Activated T-cell treated with anti-CD3 and anti-CD28 coated beads, Interleukin-2, amount 50 U/mL, for 4 hours (primary cell): ENCODE results near the gene FADS2. TPM values are rescaled to one million over a fixed set of nuclear protein-coding genes. Genes with fewer than 3 reads are reported as not detected.
A peak's percentile ranks its signal among the peaks of the same experiment; 100 is the strongest.

Experiments used
- ATAC-seq, 2 donors: fragments of 200-7000 bp; cut with Tn5 transposase; one replicate each; pipeline ENCODE4 v1.10.0; 2021
- DNase-seq: peaks from one replicate; pipeline ENCODE4 v3.0.0-alpha.2; 2020
- H3K27me3 Mint-ChIP-seq: one replicate; pipeline ENCODE4 v1.8.0; 2021; ENCODE audit warnings: low read depth, mixed read lengths
- H3K36me3 Mint-ChIP-seq: one replicate; pipeline ENCODE4 v1.8.0; 2022; ENCODE audit warnings: mixed read lengths; ENCODE audit not compliant: insufficient read depth
- H3K4me1 Mint-ChIP-seq: one replicate; pipeline ENCODE4 v1.8.0; 2021; ENCODE audit warnings: low read depth, mixed read lengths
- H3K4me3 Mint-ChIP-seq: one replicate; pipeline ENCODE4 v1.8.0; 2021; ENCODE audit warnings: mild to moderate bottlenecking, moderate library complexity, mixed read lengths
- H3K9me3 Mint-ChIP-seq: one replicate; pipeline ENCODE4 v1.8.0; 2021; ENCODE audit warnings: mixed read lengths
- total RNA-seq, 3 donors: library from RNA; stranded (reverse); gene quantifications; one replicate each; pipeline ENCODE4 v1.2.1, GENCODE V29; 2021

Gene FADS2
- total RNA-seq, 3 donors from 2014 or later = 2.5 to 3.6 (median 3.1) TPM

DNA sequence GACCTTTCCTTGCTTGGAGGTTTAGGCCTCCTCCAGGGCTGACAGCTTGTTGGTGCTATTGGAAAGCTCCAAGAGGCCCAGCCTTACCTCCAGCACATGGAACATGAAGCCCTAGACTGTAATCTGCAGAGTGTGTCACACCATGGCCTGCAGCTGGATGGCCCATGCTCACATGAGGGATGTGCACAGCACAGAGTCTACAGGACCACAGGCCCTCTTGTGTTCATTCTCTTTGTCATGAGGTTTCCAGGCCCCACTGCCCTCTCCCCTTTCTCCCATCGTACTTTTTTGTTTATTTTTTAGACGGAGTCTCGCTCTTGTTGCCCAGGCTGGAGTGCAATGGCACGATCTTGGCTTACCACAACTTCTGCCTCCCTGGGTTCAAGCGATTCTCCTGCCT, 21.3 kb upstream of the FADS2 start:
- no peaks in the 10 kb centered on the region for H3K36me3 Mint-ChIP-seq
- ATAC-seq (no peak), DNase-seq (no peak)
- H3K27me3 Mint-ChIP-seq = peaks cover 2% of the 10 kb centered on the region
- H3K4me1 Mint-ChIP-seq = no peaks in the 10 kb centered on the region
- H3K4me3 Mint-ChIP-seq = no peak overlapping the region
- H3K9me3 Mint-ChIP-seq = no peaks in the 10 kb centered on the region

GRCh38 chr11:61810671-61811175, 17.4 kb upstream of the FADS2 start:
- peaks cover 22% of the 10 kb centered on the region for H3K27me3 Mint-ChIP-seq
- DNase-seq (no peak), ATAC-seq (no peak)
- no peaks in the 10 kb centered on the region for H3K36me3 Mint-ChIP-seq
- no peaks in the 10 kb centered on the region for H3K9me3 Mint-ChIP-seq
- H3K4me1 Mint-ChIP-seq = peaks cover 6% of the 10 kb centered on the region
- H3K4me3 Mint-ChIP-seq = no peak overlapping the region

DNA sequence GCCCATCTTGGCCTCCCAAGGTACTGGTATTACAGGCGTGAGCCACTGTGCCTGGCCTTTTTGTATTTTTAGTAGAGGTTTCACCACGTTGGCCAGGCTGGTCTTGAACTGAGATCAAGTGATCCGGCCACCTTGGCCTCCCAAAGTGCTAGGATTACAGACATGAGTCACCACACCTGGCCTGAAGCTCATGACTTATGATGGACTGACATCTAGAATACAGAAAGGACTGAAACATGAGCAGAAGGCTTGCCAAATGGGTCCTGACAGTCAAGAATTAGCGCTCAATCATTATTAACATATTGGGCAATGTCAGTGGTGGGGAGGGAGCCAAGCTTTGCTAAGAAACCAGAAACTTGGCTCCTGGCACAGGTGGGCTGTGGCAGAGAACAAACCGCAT, 16.3 kb upstream of the FADS2 start:
- ATAC-seq = no peak
- Mint-ChIP-seq H3K9me3 (no peaks in the 10 kb centered on the region), H3K4me1 (peaks cover 13% of the 10 kb centered on the region), H3K27me3 (peaks cover 27% of the 10 kb centered on the region), H3K36me3 (no peaks in the 10 kb centered on the region), H3K4me3 (no peak overlapping the region)
- DNase-seq = no peak

DNA sequence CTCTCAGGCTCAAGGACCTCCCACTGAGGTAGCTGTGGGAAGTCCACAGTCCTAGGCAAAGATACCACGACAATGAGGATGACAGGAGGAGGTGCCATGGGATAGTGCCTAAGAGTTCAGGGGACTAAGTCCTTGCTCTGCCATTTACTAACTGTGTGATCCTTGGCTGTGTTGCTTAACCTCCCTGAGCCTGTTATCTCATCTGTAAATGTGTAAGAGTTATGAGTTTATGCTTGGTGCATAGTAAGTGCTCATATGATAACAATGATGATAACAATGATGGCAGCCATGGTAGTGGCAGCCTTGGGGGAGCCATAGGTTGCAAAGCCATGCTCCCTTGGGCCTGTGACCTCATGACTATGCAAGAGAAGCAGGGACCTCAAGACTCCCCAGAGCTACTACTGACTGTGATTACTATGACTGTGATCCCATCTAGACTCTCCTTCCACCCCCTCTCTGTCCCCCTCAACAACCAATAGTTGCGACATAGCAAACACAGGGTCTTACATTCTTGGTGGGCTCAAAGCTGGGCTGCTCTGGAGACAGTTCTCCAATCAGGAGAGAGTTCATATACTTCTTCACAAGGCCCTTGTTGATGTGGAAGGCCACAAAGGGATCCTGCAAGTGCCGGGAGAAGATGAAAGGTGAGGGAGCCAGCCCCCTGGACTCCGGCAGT, 15.2 kb upstream of the FADS2 start:
- Mint-ChIP-seq H3K4me3 (no peak overlapping the region), H3K9me3 (no peaks in the 10 kb centered on the region), H3K4me1 (peaks cover 13% of the 10 kb centered on the region), H3K27me3 (peaks cover 28% of the 10 kb centered on the region), H3K36me3 (no peaks in the 10 kb centered on the region)
- DNase-seq = no peak
- no peak for ATAC-seq

DNA sequence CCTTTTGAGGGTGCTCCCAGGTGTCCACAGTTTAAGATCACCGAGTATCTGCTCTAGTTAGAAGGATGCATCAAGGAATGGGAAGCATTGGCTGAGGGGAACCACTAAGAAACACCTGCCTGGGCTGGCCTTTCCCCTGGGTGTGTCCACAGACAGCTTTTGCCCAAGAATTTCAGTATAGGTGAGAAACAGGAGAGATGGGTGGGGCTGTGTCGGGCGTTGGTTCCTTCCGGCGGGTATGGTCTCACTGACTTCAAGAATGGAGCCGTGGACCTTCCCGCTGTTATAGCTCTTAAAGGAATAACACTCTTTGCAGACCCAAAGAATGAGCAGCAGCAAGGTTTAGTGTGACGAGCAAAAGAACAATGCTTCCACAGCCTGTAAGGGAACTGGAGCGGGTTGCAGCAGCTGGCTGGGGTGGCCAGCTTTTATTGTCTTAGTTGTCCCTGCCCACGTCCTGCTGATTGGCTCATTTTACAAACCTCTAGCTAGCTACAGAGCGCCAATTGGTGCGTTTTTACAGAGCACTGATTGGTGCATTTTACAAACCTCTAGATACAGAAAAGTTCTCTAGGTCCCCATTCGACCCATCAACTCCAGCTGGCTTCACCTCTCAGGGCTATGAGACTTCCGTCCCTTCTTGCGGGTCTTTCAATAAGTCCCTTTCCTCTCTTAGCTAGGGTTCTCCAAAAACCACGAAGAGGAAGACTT, 13.7 kb upstream of the FADS2 start:
- ATAC-seq (no peak), DNase-seq (no peak)
- Mint-ChIP-seq H3K36me3 (no peaks in the 10 kb centered on the region), H3K9me3 (no peaks in the 10 kb centered on the region), H3K27me3 (peaks cover 29% of the 10 kb centered on the region), H3K4me1 (peaks cover 13% of the 10 kb centered on the region), H3K4me3 (peak overlapping the region; percentile 84)

- ATAC-seq (peak in 1 of 2 donors; percentile 15), DNase-seq (peak; percentile 17)
- Mint-ChIP-seq H3K36me3 (no peaks in the 10 kb centered on the region), H3K27me3 (peaks cover 29% of the 10 kb centered on the region), H3K9me3 (no peaks in the 10 kb centered on the region), H3K4me1 (peaks cover 13% of the 10 kb centered on the region), H3K4me3 (peak overlapping the region; percentile 84)
These were observed 12.9 kb upstream of the FADS2 start for GRCh38 chr11:61814958-61815789.

DNA sequence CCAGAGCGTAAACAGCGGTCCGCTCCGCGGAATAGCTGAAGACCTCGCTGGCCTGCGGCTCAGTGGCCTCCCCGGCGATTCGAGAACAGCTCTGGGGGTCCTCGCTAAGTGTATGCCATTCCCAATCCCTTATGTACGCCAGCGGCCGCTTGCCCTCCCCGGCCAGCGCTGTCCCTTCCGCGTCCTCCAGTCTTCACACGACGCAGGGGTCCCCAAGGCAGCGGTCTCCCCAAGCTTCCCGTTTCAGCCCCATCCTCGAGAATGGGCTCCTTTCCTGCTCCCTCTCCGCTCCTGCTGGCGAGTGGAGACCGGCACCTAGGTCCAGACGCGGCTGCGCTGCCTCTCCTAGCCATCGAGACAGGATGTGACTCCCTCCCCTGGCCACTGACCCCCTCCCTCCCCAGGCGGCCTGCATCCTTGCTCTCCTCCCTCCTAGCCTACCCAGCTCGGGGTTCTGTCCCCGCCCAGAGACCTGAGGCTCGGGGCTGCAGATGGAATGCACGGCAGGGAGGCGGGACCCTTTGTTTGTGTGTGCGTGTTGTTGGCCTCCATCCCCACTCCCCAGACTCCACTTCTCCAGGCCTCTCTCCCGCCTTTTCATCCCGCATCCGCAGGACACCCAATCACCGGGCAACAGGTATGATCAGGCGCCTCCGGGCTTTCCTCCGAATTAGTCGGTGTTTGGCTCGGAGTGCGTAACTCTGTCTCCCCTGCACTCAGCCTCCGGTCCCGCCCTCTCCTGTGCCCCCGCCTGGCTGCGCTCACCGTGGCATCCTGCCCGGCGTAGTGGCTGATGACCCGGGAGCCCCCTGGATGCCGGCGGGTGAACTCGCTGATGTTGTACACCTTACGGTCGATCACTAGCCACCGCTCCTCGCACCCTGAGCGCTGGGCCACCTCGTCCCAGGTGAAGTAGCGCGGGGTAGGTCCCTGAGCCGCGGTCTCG, 12.0 kb upstream of the FADS2 start:
- Mint-ChIP-seq H3K27me3 (peaks cover 29% of the 10 kb centered on the region), H3K4me3 (peak overlapping the region; percentile 84), H3K36me3 (no peaks in the 10 kb centered on the region), H3K9me3 (no peaks in the 10 kb centered on the region), H3K4me1 (peaks cover 13% of the 10 kb centered on the region)
- DNase-seq = peak; percentile 49
- peak; percentile 71 to 77 for ATAC-seq

DNA sequence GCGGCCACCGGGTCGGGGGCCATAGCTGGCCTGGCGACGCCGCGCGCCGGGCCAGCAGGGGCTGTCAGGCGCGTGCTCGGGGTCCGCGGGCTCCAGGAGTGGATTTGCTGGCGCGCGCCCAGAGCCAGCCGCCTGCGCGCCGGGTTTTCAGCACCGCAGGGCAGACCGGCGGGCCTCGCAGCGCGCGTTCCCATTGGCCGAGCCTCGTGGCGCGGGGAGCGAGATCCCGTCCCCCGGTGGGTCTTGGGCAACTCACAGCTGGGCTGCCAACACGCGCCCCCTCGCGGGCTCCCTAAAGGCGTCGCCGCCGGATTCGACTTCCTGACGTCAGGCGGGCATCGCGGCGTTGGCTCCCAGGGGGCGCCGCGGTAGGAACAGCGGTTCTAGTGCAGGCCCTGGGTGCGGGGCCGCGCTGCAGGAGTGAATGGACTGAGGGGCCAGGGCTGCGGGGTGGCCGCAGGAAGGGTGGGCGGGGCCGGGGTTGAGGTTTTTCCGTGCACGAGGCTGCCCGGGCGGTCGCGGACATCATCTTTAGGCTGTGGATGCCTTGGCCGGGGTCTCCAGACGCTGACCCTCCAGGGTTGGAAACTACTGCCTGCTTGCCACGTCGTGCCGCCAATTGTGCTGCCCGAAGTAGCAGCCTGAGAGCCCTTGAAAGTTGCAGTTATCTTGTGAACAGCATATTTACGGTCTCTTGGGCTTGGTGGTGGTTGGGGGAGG, 11.2 kb upstream of the FADS2 start, which contains the start of gene FADS1:
Gene FADS1, minus strand, starts transcription at position 268 of the 720 bp plus-strand sequence. Its CDS starts 74 bp downstream, at position 194.
- peak; percentile 72 to 73 for ATAC-seq
- Mint-ChIP-seq H3K27me3 (peaks cover 27% of the 10 kb centered on the region), H3K9me3 (no peaks in the 10 kb centered on the region)

GRCh38 chr11:61817471-61818202, 10.5 kb upstream of the FADS2 start:
- Mint-ChIP-seq H3K27me3 (peaks cover 24% of the 10 kb centered on the region), H3K36me3 (no peaks in the 10 kb centered on the region)
- ATAC-seq = no peak

More for the DNA sequence above, 11.2 kb upstream of the FADS2 start, which contains the start of gene FADS1:
- DNase-seq = peak; percentile 66
- Mint-ChIP-seq H3K4me1 (peaks cover 13% of the 10 kb centered on the region), H3K36me3 (no peaks in the 10 kb centered on the region), H3K4me3 (peak within 1 kb of the TSS; percentile 84)

DNA sequence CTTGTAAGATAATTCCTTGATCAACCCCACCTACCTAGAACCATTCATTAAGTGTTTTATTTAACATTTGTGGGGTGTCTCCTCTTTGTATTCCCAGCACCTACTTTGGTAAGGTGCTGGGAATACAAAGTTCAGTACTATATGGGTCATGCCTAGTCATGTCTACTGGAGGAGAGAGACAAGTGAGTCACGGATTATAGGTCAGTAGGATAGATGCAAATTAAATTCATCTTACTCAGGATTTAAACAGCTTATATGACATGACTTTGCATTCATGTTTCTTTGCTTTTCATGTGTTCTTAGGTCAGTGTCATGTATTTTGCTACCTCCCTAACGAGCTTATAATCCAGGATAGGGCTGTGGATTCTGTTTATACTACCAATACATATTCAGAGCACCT, 7.9 kb upstream of the FADS2 start:
- DNase-seq (no peak), ATAC-seq (no peak)
- H3K36me3 Mint-ChIP-seq = no peaks in the 10 kb centered on the region
- H3K27me3 Mint-ChIP-seq = peaks cover 10% of the 10 kb centered on the region
- H3K9me3 Mint-ChIP-seq = no peaks in the 10 kb centered on the region
- peaks cover 10% of the 10 kb centered on the region for H3K4me1 Mint-ChIP-seq
- no peak overlapping the region for H3K4me3 Mint-ChIP-seq

More at GRCh38 chr11:61817471-61818202, 10.5 kb upstream of the FADS2 start:
- Mint-ChIP-seq H3K4me3 (peak overlapping the region; percentile 69), H3K4me1 (peaks cover 13% of the 10 kb centered on the region), H3K9me3 (no peaks in the 10 kb centered on the region)
- DNase-seq = no peak

DNA sequence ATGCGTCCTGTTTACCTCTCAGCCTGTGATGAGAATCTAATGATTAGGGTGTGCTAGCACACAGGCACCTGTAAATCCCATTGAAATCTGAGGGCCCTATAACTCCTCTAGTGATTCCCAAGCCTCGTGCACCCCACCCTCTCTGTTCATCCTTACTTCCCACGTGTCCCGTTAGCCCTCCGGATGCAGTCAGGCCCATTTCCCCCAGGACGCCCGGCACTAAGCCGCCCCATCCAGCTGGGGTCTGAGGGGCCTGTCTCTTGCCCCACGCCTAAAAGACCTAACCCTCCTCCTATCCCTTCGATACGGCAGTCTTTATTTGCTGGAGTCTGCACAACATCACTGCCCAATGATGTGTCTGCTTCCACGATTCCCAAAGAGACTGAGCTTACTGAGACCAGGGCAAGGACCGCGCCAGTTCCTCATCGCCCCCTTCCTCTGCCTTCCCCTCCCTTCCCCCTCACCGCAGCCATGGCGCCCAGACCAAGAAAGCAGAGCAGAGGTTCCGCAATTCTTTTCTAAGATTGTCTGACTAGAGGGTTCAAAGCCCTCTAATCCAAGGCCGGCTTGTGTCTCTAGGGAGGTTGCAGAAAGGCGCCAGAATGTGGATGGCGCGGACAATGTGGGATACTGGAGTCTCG, 1.1 kb upstream of the FADS2 start:
- peak overlapping the region; percentile 73 for H3K4me3 Mint-ChIP-seq
- H3K4me1 Mint-ChIP-seq = peaks cover 18% of the 10 kb centered on the region
- no peaks in the 10 kb centered on the region for H3K36me3 Mint-ChIP-seq
- no peak for DNase-seq
- peaks cover 25% of the 10 kb centered on the region for H3K27me3 Mint-ChIP-seq
- ATAC-seq = no peak
- H3K9me3 Mint-ChIP-seq = no peaks in the 10 kb centered on the region

DNA sequence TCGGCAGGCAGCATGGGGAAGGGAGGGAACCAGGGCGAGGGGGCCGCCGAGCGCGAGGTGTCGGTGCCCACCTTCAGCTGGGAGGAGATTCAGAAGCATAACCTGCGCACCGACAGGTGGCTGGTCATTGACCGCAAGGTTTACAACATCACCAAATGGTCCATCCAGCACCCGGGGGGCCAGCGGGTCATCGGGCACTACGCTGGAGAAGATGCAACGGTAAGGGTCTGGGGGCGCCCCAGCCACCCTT, 204 bp downstream of the FADS2 start:
- Mint-ChIP-seq H3K4me3 (peak overlapping the region; percentile 72), H3K27me3 (peaks cover 25% of the 10 kb centered on the region), H3K36me3 (no peaks in the 10 kb centered on the region), H3K9me3 (no peaks in the 10 kb centered on the region), H3K4me1 (peaks cover 18% of the 10 kb centered on the region)
- no peak for ATAC-seq
- DNase-seq = no peak
